RPMI8226 (cell line): Measurements from ENCODE around the gene ADAMTS19.
"Not testable (repeated sequence)": the region's sequence is repeated elsewhere in the genome, so short reads cannot be mapped to it uniquely, and the experiment has no call there.

Source experiments
- DNase-seq: peaks from one replicate; pipeline ENCODE4 v3.0.0-alpha.2; 2015

ADAMTS19 gene, protein sequence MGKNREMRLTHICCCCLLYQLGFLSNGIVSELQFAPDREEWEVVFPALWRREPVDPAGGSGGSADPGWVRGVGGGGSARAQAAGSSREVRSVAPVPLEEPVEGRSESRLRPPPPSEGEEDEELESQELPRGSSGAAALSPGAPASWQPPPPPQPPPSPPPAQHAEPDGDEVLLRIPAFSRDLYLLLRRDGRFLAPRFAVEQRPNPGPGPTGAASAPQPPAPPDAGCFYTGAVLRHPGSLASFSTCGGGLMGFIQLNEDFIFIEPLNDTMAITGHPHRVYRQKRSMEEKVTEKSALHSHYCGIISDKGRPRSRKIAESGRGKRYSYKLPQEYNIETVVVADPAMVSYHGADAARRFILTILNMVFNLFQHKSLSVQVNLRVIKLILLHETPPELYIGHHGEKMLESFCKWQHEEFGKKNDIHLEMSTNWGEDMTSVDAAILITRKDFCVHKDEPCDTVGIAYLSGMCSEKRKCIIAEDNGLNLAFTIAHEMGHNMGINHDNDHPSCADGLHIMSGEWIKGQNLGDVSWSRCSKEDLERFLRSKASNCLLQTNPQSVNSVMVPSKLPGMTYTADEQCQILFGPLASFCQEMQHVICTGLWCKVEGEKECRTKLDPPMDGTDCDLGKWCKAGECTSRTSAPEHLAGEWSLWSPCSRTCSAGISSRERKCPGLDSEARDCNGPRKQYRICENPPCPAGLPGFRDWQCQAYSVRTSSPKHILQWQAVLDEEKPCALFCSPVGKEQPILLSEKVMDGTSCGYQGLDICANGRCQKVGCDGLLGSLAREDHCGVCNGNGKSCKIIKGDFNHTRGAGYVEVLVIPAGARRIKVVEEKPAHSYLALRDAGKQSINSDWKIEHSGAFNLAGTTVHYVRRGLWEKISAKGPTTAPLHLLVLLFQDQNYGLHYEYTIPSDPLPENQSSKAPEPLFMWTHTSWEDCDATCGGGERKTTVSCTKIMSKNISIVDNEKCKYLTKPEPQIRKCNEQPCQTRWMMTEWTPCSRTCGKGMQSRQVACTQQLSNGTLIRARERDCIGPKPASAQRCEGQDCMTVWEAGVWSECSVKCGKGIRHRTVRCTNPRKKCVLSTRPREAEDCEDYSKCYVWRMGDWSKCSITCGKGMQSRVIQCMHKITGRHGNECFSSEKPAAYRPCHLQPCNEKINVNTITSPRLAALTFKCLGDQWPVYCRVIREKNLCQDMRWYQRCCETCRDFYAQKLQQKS

DNA sequence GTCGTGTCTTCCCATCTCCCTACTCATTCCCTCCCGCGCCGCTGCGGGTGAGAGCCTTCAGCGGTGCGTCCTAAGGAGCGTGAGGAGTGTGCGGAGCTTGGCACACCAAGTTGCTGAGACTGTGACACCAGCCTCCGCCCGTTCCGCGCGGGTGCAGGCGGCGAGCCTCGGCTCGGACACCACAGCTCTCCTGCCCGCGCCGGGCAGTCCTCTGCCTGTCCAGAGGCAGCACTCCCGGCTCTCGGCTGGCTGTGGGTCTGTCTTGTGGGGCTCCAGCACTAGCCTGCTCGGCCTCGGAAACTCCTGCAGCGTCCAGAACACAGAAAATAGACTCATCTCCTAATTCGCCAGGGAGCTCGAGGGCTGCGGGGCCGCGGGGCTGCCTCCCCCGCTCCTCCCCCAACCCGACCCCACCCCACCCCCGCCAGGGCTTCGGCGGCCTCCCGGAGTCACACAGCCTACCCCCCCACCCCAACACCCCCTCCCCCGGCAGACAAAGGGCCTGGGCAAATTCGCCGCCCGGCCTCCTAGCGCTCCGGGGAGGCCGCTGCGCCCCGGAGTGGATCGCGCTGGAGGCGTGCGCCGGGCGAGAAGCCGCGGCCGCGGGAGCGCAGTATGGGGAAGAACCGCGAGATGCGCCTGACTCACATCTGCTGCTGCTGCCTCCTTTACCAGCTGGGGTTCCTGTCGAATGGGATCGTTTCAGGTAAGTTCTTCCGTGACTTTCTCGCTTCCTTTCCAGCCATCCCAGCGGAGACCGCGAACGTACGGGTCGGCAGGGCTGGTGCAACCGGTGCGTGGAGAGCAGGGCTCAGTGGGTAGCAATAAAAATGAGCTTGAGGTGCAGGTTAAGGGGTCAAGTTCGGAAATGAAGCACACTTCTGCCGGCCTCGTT is at the start of gene ADAMTS19:
Gene ADAMTS19, plus strand, starts transcription at position 522 of the 895 bp plus-strand sequence. Its CDS starts 94 bp downstream, at position 616.
- peak; percentile 11 for DNase-seq

GRCh38 chr5:129410488-129410887 is 49.6 kb upstream of the ADAMTS19 start:
- no peak for DNase-seq

GRCh38 chr5:129412721-129413120 is 47.4 kb upstream of the ADAMTS19 start:
- DNase-seq, result no peak

DNA sequence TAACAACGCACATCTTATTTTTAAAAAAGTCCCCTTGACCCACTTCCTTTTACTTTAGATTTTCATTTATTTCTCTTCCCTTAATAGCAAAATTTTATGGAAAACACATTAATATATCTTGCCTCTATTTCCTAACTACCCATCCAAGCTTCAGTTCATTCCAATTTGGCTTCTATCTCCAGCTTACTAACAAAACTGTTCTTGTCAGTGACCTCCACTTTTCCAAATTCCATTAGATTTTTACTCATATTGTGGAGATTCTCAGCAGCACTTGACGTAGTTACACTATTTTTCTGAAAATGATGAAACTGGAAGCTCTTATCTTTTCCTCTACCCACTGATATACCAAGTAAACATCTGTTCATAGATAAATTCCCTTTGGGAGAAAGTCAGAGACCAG is 46.5 kb upstream of the ADAMTS19 start:
- DNase-seq, result no peak

GRCh38 chr5:129419292-129419691 is 40.8 kb upstream of the ADAMTS19 start:
- DNase-seq, result no peak

GRCh38 chr5:129425031-129425430 is 35.1 kb upstream of the ADAMTS19 start:
- DNase-seq, result no peak

GRCh38 chr5:129426071-129426470 is 34.0 kb upstream of the ADAMTS19 start:
- DNase-seq, result no peak

- DNase-seq, result not testable (repeated sequence)
Observed at GRCh38 chr5:129428636-129429035, 31.5 kb upstream of the ADAMTS19 start.

GRCh38 chr5:129431406-129431805 is 28.7 kb upstream of the ADAMTS19 start:
- DNase-seq, result no peak

GRCh38 chr5:129438322-129438721 is 21.8 kb upstream of the ADAMTS19 start:
- no peak for DNase-seq

DNA sequence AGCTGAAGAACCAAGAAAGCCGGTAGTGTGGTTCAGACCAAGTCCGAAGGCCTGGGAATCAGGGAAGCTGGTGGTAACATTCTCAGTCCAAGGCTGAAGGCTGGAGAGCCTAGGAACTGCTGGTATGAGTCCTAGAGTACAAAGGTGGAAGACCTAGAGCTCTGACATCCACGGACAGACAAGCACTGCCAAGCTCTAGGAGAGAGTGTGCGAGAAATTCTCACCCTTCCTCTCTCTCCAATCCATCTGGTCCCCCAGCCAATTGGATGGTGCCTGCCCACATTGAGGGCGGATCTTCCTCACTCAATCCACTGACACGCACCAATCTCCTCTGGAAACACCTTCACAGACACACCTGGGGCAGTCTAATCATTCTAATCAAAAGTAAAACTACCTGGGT is 19.7 kb upstream of the ADAMTS19 start:
- DNase-seq, result no peak

DNA sequence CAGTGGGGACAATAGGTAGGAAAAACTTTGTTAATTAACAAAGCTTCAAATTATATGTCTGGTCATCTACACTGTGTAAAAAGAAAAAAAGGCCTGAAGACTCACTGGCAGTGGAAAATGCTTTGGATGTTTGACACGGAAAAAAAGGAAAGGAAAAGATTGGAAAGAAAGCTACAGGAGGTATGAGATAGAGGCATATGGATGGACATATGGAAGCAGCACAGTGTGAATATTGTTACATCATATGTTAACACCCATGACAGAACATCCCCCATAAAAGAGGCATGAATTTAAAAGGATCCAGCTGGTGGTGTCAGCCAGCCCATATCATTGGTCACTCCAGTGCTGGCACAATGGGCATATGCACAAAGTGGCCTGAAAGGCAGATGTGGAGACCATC is 19.0 kb upstream of the ADAMTS19 start:
- DNase-seq, result no peak

- DNase-seq, result no peak
Observed at GRCh38 chr5:129445379-129445778, 14.7 kb upstream of the ADAMTS19 start.

DNA sequence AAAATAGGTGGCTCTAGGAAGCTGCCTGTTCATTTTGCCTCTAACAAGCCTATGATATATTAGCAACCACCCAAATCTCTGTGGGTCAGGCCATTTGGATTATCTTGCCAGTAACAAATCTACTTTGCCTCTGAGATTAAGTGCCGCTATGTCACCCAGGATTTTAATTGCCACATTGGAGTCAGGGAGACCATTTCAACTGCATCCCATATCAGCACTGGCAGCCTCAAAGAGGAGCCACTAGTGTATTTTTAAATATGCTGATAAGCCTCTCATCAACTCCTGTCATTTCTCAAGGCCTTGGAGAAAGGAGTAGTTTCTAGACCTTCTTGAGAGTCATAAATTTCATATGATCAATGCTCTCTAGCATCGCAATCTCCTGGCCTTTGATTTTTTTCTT is 12.1 kb upstream of the ADAMTS19 start:
- no peak for DNase-seq

- no peak for DNase-seq
Observed at GRCh38 chr5:129448654-129449053, 11.4 kb upstream of the ADAMTS19 start.

- no peak for DNase-seq
Observed at GRCh38 chr5:129454461-129454860, 5.6 kb upstream of the ADAMTS19 start.

- DNase-seq, result no peak
Observed at GRCh38 chr5:129459450-129459776, 685 bp upstream of the ADAMTS19 start.

DNA sequence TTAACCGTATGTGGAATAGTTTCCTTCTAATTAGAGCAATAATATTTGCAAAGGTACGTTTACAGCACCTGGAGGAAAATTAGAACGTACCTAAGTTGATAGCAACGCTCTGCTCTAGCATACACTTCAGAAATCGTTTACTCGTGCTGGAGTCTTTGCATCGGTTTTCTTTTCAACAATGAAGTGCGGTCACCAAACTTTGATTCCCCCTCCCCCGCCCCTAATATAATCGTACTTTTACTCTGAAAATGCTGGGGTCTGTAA is 506 bp downstream of the ADAMTS19 start:
- DNase-seq, result no peak

GRCh38 chr5:129460936-129461710 is 1.0 kb downstream of the ADAMTS19 start:
- peak; percentile 40 for DNase-seq

GRCh38 chr5:129461711-129462332 is 1.7 kb downstream of the ADAMTS19 start:
- no peak for DNase-seq

GRCh38 chr5:129465776-129466344 is 5.8 kb downstream of the ADAMTS19 start:
- DNase-seq, result no peak
